Activated CD8-positive, alpha-beta T cell treated with anti-CD3 and anti-CD28 coated beads for 36 hours (primary cell): ENCODE data around the gene ABR. TPM values are rescaled to one million over a fixed set of nuclear protein-coding genes. Genes with fewer than 3 reads are reported as not detected.
"Not testable (repeated sequence)": the region's sequence is repeated elsewhere in the genome, so short reads cannot be mapped to it uniquely, and the experiment has no call there.

Source experiments
- ATAC-seq: fragments of 200-7000 bp; cut with Tn5 transposase; one replicate; pipeline ENCODE4 v1.10.0; 2021; ENCODE audit warnings: mild to moderate bottlenecking, moderate library complexity
- CTCF ChIA-PET: fragments of 350-600 bp; sonication (Branson Sonifier 250); formaldehyde crosslinking; loops from one replicate; lab custom pipeline; 2021; ENCODE audit warnings: antibody characterized with exemption; lab: Charles Lee
- POLR2A ChIA-PET: fragments of 350-600 bp; sonication (Branson Sonifier 250); formaldehyde crosslinking; loops from one replicate; lab custom pipeline; 2021; ENCODE audit warnings: antibody characterized with exemption; lab: Charles Lee
- DNase-seq: peaks from one replicate; pipeline ENCODE4 v3.0.0-alpha.2; 2020
- H3K27ac Mint-ChIP-seq: one replicate; pipeline ENCODE4 v1.8.0; 2021; ENCODE audit warnings: mild to moderate bottlenecking, mixed read lengths
- H3K27me3 Mint-ChIP-seq: one replicate; pipeline ENCODE4 v1.8.0; 2021; ENCODE audit warnings: mixed read lengths
- H3K36me3 Mint-ChIP-seq: one replicate; pipeline ENCODE4 v1.8.0; 2021; ENCODE audit warnings: low read depth, mixed read lengths
- H3K4me1 Mint-ChIP-seq: one replicate; pipeline ENCODE4 v1.8.0; 2021; ENCODE audit warnings: low read depth, mixed read lengths
- H3K4me3 Mint-ChIP-seq: one replicate; pipeline ENCODE4 v1.8.0; 2021; ENCODE audit warnings: mild to moderate bottlenecking, moderate library complexity, mixed read lengths
- H3K9me3 Mint-ChIP-seq: one replicate; pipeline ENCODE4 v1.8.0; 2021; ENCODE audit warnings: mixed read lengths
- CTCF ChIP-seq: fragments of 200-600 bp; IDR thresholded peaks from one replicate; pipeline ENCODE4 v1.8.0; 2022; ENCODE audit warnings: antibody characterized with exemption, mild to moderate bottlenecking
- intact Hi-C: fragments of 100-400 bp; cut with micrococcal nuclease; formaldehyde crosslinking; loops from one replicate; pipeline ENCODE4 v1.10.0; 2022
- total RNA-seq, 2 experiments: library from RNA; stranded (reverse); gene quantifications; one replicate each; pipeline ENCODE4 v1.2.3, GENCODE V29; 2021

Gene ABR
- total RNA-seq, 2 experiments from 2014 or later: 44.4 to 46.6 TPM

GRCh38 chr17:1050996-1051925 lies 128.5 kb downstream of the ABR start:
- no peak overlapping the region for H3K4me3 Mint-ChIP-seq
- DNase-seq (peak; percentile 25), ATAC-seq (no peak)
- no peaks in the 10 kb centered on the region for H3K27me3 Mint-ChIP-seq
- intact Hi-C loops: no loop called here
- CTCF ChIA-PET: no interaction called here
- H3K4me1 Mint-ChIP-seq: peaks cover 4% of the 10 kb centered on the region
- POLR2A ChIA-PET: no interaction called here
- TF ChIP-seq CTCF: no peak
- peaks cover 3% of the 10 kb centered on the region for H3K36me3 Mint-ChIP-seq
- H3K9me3 Mint-ChIP-seq: no peaks in the 10 kb centered on the region
- no peak overlapping the region for H3K27ac Mint-ChIP-seq

GRCh38 chr17:1050246-1050995 lies 129.4 kb downstream of the ABR start:
- peaks cover 3% of the 10 kb centered on the region for H3K36me3 Mint-ChIP-seq
- TF ChIP-seq CTCF: no peak
- no peak for ATAC-seq

GRCh38 chr17:1049446-1050225 lies 130.1 kb downstream of the ABR start:
- Mint-ChIP-seq H3K4me1 (peaks cover 4% of the 10 kb centered on the region), H3K9me3 (no peaks in the 10 kb centered on the region), H3K27me3 (no peaks in the 10 kb centered on the region), H3K27ac (no peak overlapping the region), H3K4me3 (no peak overlapping the region), H3K36me3 (peaks cover under 1% of the 10 kb centered on the region)
- TF ChIP-seq CTCF: no peak
- ChIA-PET POLR2A (no interaction called here), CTCF (no interaction called here)
- intact Hi-C loops: no loop called here
- ATAC-seq (no peak), DNase-seq (no peak)

More at GRCh38 chr17:1050246-1050995, 129.4 kb downstream of the ABR start:
- no peak overlapping the region for H3K4me3 Mint-ChIP-seq
- peaks cover 4% of the 10 kb centered on the region for H3K4me1 Mint-ChIP-seq
- ChIA-PET CTCF (no interaction called here), POLR2A (no interaction called here)
- H3K27me3 Mint-ChIP-seq: no peaks in the 10 kb centered on the region
- DNase-seq: no peak
- no peak overlapping the region for H3K27ac Mint-ChIP-seq
- no peaks in the 10 kb centered on the region for H3K9me3 Mint-ChIP-seq
- intact Hi-C loops: no loop called here

- POLR2A ChIA-PET, DNase-seq, H3K9me3 Mint-ChIP-seq, H3K4me1 Mint-ChIP-seq, H3K4me3 Mint-ChIP-seq, ATAC-seq, H3K36me3 Mint-ChIP-seq, intact Hi-C loops, H3K27ac Mint-ChIP-seq, H3K27me3 Mint-ChIP-seq: not testable (repeated sequence)
- CTCF ChIA-PET: interaction anchor here (1.4 kb wide), 1 partner anchor 10 kb away, joined by 5 read pairs; no protein-coding TSS in a partner anchor
Observed at GRCh38 chr17:1048516-1049115, 131.2 kb downstream of the ABR start.
